GM19025 (cell line): Measurements from ENCODE around the gene MMP24.

Source experiments
- ATAC-seq: cut with Tn5 transposase; IDR thresholded peaks from one replicate; pipeline ENCODE4 v1.9.1; 2021; ENCODE audit warnings: mild to moderate bottlenecking, low read depth, moderate library complexity; ENCODE audit not compliant: unreplicated experiment

Gene MMP24

GRCh38 chr20:35290887-35291417 lies 64.5 kb downstream of the MMP24 start:
- ATAC-seq: no peak

GRCh38 chr20:35291654-35292503 lies 65.4 kb downstream of the MMP24 start, which contains the start of gene FAM83C:
TSS of gene FAM83C (minus strand) at chr20:35292425. CDS start at chr20:35292304, 121 bp downstream.
- no peak for ATAC-seq

GRCh38 chr20:35292504-35293285 lies 66.2 kb downstream of the MMP24 start:
- no peak for ATAC-seq

GRCh38 chr20:35293303-35294292 lies 67.1 kb downstream of the MMP24 start:
- no peak for ATAC-seq

GRCh38 chr20:35294293-35294685 lies 67.8 kb downstream of the MMP24 start:
- no peak for ATAC-seq

DNA sequence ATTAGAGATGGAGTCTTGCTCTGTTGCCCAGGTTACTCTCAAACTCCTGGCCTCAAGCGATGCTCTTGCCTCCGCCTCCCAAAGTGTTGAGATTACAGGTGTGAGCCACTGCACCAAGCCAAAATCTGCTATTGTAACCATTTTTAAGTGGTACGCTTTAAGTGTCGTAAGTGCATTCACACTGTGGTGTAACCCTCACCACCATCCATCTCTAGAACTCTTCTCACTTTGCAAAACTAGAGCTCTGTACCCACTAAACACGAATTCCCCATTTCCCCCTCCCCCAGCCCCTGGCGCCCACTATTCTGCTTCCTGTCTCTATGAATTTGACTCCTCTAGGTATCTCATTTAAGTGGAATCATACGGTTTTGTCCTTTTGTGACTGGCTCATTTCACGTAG lies 68.6 kb downstream of the MMP24 start:
- ATAC-seq: no peak

DNA sequence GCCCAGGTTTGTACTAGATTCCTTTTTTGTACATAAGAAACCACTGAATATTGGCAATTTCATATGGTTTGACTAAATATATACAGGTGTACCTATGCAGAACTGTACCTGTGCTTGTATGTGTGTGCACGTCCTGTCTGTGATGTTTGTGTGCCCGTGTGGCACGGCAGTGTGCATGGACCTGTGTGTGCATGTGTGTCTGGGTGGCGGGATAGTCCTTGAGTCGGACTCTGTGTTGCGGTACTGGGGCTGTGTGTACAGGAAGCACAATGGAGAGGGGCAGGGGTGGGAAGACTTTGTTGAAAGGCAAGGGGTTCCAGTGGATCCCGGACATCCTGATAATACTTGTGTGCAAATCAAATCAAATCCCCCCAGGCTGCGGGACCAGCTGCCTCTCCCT lies 69.2 kb downstream of the MMP24 start:
- no peak for ATAC-seq

DNA sequence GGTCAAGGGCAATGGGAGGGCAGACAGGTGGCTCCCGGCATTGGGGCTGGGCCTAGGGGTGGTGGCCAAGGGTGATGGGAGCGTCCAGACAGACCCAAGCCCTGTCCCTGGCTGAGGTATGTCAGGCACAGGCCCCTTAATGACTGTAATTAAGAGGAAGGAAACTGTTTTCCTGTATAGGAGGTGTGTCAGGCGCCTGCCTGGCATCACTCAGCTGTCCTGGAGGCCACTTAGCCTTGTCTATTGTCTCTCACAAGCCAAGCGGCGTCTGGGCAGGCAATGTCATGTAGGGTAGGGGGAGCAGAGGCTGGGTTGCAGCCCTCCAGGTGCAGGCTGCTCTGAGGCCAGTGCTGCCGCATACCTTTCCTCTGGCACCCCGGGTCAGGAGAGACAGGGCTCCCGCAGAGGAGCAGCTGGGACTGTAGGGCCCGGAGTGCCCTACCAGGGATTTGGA lies 69.6 kb downstream of the MMP24 start:
- ATAC-seq: no peak

- ATAC-seq: no peak
These were observed 70.7 kb downstream of the MMP24 start for GRCh38 chr20:35297155-35297554.

- no peak for ATAC-seq
These were observed 71.2 kb downstream of the MMP24 start for GRCh38 chr20:35297740-35298139.

GRCh38 chr20:35298264-35298663 lies 71.8 kb downstream of the MMP24 start:
- ATAC-seq: no peak

DNA sequence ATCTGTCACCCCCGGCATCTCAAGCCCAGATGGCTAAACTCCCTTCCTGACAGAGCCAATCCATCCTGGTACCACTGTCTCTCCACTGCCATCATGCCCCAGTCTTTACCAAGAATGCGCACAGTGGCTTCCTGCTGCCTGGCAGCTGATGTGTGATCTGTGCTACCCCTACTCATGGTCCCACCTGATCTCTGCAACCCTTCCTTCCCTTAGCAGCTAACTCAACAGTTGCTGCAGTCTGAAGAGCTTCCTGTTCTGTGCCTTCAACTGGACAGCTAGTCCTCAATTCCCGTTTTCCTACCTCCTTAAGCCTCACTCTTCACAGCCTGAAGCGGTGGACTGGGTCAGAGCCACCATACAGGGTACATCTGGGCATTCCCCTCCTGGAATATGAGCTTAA lies 73.3 kb downstream of the MMP24 start:
- no peak for ATAC-seq

DNA sequence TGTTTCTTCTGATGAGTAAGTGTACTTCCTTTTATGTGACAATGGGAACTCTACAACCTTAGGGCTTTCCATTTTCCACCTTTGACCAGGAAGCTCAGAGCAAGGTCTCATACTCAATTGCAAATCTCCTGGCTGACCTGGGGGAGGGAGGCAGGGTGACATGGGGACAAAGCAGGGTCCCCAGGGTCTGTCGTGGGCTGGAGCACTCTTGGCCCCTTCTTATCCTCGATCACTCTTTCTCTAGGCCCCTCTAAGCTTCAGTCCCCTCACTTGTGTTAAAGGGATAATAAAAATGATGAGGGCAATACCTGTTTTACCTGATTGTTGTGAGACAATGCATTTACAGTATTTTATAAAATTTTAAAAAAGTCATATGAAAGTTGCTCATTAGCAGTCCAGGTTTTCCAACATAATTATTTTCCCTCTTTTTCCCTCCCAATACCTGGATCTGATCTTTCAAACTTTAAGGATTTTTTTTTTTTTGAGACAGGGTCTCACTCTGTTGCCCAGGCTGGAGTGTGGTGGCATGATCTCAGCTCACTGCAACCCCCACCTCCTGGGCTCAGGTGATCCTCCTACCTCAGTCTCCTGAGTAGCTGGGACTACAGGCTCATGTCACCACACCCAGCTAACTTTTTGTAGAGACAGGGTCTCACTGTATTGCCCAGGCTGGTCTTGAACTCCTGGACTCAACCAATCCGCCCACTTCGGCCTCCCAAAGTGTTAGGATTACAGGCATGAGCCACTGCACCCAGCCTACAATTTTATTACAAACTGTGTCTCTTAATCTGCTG lies 74.2 kb downstream of the MMP24 start:
- no peak for ATAC-seq

DNA sequence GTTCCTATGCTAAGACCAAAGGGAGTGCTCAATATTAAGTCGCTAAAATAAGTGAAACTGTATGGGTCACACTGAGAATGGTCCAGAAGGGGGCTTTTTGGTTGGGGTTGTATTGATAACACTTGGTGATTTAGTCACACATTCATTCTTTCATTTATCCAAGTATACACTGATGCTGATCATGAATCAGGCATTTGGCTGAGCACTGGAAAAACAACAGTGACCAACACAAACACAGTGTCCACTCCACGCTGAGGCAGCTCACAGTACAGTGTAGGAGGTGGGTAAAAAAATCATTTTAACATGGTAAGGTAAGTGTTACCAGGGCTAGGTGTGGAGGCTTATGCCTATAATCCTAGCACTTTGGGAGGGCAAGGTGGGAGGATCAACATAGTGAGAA lies 74.9 kb downstream of the MMP24 start:
- no peak for ATAC-seq

DNA sequence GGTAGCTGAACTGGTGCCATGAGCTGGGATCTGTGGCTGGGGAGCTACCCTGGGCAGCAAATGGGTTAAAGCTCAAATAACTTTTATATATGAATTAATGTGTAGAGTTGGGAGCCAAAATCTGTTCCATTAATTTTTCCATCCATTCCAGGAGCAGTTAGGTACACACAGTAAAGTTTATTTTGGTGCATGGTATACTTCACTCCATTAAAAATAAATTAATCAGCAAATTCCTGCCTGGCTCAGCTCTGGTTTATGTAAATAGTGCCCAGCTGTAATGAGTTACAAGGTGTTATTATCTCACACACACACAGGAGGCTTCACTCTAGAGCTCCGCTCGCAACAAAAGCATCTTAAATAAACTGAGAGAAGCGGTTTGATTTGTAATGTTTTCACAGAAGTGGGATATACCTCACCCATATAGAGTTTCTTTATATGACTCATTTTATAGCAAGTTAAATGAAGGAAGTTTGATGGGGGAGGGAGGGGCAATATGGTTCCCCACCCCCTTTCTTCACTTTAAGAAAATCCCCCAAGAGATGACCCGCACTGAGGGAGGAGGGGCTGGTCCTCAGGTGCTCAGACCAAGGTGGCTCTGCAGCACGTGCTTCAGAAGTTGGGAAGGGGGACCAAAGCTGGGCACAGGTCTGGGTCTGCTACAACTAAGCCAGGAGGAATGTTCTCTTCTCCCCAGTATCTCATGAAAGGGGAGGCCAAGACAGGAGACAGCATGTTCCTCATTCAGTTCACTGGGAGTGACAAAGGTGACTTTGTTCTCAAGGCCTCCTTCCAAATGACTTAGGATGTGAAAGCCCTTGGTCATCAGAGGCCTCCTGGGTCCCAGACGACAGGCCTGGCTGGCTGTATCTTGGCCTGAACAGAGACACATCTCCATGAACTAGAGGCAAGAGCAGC lies 76.2 kb downstream of the MMP24 start:
- ATAC-seq: no peak

GRCh38 chr20:35303382-35303734 lies 76.9 kb downstream of the MMP24 start:
- no peak for ATAC-seq

DNA sequence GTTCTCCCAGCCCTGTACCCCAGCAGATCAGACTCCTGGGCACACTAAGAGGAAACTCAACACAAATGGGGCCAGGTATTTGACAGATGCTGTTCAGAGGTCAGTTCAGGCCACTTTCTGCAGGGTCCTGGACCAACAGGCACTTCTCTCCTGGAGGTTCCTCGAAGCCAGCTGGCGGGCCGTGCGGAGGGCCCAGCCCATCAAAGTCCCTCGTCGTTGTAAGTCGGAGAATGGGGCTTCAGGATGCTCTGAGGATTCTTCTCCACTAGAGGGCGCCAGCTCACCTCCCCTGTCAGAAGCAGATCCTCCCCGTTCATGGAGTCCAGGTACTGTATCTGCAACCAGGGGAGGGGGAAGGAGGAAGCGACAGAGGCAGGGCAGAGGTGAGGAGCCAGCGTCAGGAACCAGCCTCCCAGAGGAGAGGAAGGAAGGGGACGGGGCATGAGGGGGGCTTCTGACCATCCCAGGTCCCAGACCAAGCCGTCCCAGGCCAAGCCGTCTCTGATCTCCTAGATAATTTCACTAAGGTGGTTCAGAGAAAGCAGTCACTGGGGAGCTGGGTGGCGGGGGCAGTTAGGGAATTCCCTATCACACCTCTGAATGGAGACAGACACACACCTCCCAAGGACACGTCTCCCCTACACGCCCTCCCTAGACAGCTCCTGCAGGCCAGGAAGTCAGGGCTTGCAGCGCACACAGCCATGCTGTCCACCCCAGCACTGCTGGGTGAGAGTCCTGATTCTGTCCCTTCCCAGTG lies 77.4 kb downstream of the MMP24 start:
- ATAC-seq: no peak

DNA sequence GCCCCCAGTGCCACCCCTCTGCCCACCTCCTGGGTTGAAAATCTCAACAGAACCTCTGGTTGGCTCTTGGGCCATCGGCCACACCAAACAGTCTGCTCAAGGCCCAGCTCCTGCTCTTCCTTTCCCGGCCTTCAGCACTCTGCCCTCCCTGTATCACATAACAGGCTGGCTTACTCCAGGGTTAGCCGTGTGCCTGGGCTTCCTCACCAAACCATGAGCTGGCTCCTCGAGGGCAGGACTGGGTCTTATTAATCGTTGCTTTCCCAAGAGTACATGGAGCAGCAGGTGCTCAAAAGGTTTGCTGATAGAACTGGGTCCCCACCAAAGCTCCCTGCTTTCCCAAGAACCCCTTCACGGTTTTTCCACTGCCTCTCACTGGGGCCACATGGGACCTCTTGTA lies 78.5 kb downstream of the MMP24 start:
- ATAC-seq: no peak
